ENCODE data around the gene CERS1. TPM values are rescaled to one million over a fixed set of nuclear protein-coding genes. Genes with fewer than 3 reads are reported as not detected.

Gene CERS1
- polyA plus RNA-seq, 2 of the 4 experiments (the other 2 are of a cell fraction) = 1.7 to 3.4 TPM

DNA sequence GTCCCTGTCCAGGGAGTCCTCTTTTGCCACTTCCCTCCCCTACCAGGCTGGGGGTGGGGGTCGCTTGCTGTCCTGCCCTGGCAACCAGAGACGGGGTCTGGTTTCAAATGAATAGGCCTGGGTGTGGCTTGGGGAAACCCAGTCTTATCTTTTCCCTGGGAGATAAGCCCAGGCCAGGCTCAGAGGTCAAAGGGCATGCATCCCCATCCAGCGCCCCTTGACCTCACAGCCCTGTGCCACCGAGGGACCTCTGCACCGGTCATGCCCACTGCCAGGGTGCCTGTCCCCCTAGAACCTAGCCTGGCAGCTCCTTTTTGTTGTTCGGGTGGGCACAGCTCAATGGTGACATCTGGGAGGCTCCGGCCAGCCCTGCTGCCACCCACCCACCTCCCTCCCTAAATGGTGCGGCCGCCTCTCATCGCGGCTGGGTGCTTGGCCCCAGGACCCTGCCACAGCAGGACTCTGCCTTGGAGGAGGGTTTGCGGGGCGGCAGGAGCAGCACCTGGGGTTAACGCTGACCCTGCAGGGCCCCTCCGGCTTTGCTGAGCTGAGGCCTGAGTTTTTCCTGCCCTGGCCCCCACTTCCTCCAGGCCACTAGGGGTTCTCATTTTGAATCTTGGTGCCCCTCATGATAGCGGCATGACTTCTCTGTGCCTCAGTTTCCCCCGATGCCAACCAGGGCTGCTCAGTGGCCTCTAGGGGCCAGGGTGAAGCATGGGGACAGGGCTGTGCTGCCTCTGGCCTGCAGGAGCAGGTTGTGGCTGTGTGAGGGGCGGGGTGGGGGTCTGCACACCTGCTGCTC, 2.9 kb upstream of the CERS1 start:
- Histone ChIP-seq H3K4me3 (no peak overlapping the region), H3K4me2 (no peak overlapping the region), H3K4me1 (peaks cover 11% of the 10 kb centered on the region; the same call in 2 of the 3 replicates), H3K27ac (no peak overlapping the region), H3K9me3 (no peaks in the 10 kb centered on the region)
- CTCF ChIA-PET = interaction anchor here (1.9 kb wide), 1 partner anchor 89 kb away, joined by 6 read pairs; no protein-coding TSS in a partner anchor
- POLR2A ChIA-PET = no interaction called here
- ATAC-seq = no peak
- WGBS (ENCODE audit: missing lambda C conversion rate) = 55% methylated on average over 5 of the region's 18 CpGs
- no peak for FAIRE-seq
- TF ChIP-seq TFCP2L1 (CRISPR knock-in tag; IDR thresholded peaks at IDR 0.05) = no peak
- no peak for TF ChIP-seq HMGXB4 (CRISPR knock-in tag; IDR thresholded peaks at IDR 0.05; ENCODE audit: borderline replicate concordance)
- TF ChIP-seq MAZ (IDR thresholded peaks at IDR 0.05; ENCODE audit: borderline replicate concordance, low read depth, low read length) = no peak
- DNase-seq (ENCODE audit: low read depth in 1 of 2, low spot score in 1 of 2) = no peak

DNA sequence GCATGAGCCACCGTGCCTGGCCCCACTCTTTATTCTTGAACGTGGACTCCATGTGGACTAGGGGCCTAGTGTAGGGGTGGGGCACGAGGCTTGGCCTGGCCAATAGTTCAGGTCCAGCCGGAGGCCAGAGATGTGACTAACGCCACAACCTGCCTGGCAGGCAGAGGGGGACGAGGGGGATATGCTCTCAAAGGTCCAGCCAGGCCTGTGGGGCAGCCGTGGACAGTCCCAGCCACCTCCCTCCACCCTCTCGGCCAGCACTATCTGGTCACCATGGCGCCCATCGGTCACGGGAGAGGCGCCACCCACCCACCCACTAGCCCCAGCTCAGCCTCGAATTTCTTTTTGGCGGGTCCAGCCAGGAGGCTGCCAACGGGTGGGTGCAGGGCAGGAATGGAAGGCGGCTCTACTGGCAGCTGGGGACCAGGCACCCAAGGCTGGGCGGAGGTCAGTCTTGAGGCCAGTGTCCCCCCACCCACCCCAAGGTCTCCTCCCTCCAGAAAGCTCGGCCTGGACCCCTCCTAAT, 2.2 kb upstream of the CERS1 start:
- no peak for ATAC-seq
- POLR2A ChIA-PET = no interaction called here

More for the DNA sequence above, 2.2 kb upstream of the CERS1 start:
- Histone ChIP-seq H3K27ac (no peak overlapping the region), H3K4me3 (no peak overlapping the region), H3K9me3 (no peaks in the 10 kb centered on the region), H3K4me2 (no peak overlapping the region), H3K4me1 (peaks cover 11% of the 10 kb centered on the region; the same call in 2 of the 3 replicates)
- WGBS (ENCODE audit: missing lambda C conversion rate) = 73% methylated on average over 4 of the region's 18 CpGs
- CTCF ChIA-PET = interaction anchor here (1.9 kb wide), 1 partner anchor 90 kb away, joined by 6 read pairs; no protein-coding TSS in a partner anchor
- no peak for TF ChIP-seq HOXB13 (CRISPR knock-in tag; IDR thresholded peaks at IDR 0.05; ENCODE audit: low read depth)
- TF ChIP-seq, protein P1, sequence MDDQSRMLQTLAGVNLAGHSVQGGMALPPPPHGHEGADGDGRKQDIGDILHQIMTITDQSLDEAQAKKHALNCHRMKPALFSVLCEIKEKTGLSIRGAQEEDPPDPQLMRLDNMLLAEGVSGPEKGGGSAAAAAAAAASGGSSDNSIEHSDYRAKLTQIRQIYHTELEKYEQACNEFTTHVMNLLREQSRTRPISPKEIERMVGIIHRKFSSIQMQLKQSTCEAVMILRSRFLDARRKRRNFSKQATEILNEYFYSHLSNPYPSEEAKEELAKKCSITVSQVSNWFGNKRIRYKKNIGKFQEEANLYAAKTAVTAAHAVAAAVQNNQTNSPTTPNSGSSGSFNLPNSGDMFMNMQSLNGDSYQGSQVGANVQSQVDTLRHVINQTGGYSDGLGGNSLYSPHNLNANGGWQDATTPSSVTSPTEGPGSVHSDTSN (IDR thresholded peaks at IDR 0.05) = no peak
- TF ChIP-seq ZSCAN20 (CRISPR knock-in tag; IDR thresholded peaks at IDR 0.05) = no peak
- no peak for TF ChIP-seq SMC3 (IDR thresholded peaks at IDR 0.05)
- TF ChIP-seq TP53 (CRISPR knock-in tag; IDR thresholded peaks at IDR 0.05) = no peak
- no peak for TF ChIP-seq HDAC2 (IDR thresholded peaks at IDR 0.05)
- TF ChIP-seq, protein P2, sequence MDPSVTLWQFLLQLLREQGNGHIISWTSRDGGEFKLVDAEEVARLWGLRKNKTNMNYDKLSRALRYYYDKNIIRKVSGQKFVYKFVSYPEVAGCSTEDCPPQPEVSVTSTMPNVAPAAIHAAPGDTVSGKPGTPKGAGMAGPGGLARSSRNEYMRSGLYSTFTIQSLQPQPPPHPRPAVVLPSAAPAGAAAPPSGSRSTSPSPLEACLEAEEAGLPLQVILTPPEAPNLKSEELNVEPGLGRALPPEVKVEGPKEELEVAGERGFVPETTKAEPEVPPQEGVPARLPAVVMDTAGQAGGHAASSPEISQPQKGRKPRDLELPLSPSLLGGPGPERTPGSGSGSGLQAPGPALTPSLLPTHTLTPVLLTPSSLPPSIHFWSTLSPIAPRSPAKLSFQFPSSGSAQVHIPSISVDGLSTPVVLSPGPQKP (IDR thresholded peaks at IDR 0.05; ENCODE audit: low read depth, low read length) = no peak
- TF ChIP-seq HOXB5 (CRISPR knock-in tag; IDR thresholded peaks at IDR 0.05) = no peak
- TF ChIP-seq ZC3H11A (IDR thresholded peaks at IDR 0.05) = no peak
- TF ChIP-seq KDM1A (IDR thresholded peaks at IDR 0.05; ENCODE audit: low read depth) = no peak
- TF ChIP-seq, protein P3, sequence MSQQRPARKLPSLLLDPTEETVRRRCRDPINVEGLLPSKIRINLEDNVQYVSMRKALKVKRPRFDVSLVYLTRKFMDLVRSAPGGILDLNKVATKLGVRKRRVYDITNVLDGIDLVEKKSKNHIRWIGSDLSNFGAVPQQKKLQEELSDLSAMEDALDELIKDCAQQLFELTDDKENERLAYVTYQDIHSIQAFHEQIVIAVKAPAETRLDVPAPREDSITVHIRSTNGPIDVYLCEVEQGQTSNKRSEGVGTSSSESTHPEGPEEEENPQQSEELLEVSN (IDR thresholded peaks at IDR 0.05; ENCODE audit: borderline replicate concordance, low read depth) = no peak
- TF ChIP-seq RARB (CRISPR knock-in tag; IDR thresholded peaks at IDR 0.05) = no peak
- TF ChIP-seq TFCP2L1 (CRISPR knock-in tag; IDR thresholded peaks at IDR 0.05) = no peak
- no peak for TF ChIP-seq CHD4 (IDR thresholded peaks at IDR 0.05; ENCODE audit: borderline replicate concordance)
- no peak for TF ChIP-seq BCL3 (IDR thresholded peaks at IDR 0.05)
- no peak for TF ChIP-seq MAZ (IDR thresholded peaks at IDR 0.05; ENCODE audit: borderline replicate concordance, low read depth, low read length)
- no peak for TF ChIP-seq RCOR1 (IDR thresholded peaks at IDR 0.05; ENCODE audit: low read depth, low read length)
- no peak for TF ChIP-seq REST (IDR thresholded peaks at IDR 0.05)
- TF ChIP-seq JUN (IDR thresholded peaks at IDR 0.05) = no peak
- no peak for TF ChIP-seq EP300 (IDR thresholded peaks at IDR 0.05)
- DNase-seq (ENCODE audit: low read depth in 1 of 2, low spot score in 1 of 2) = no peak
- FAIRE-seq = no peak
